GM15510 (cell line): Measurements from ENCODE around the gene STPG4.

Experiments used
- POLR2A ChIP-seq: IDR thresholded peaks from 3 replicates; pipeline ENCODE4 v1.6.1; 2011; ENCODE audit warnings: borderline replicate concordance; ENCODE audit not compliant: insufficient read length; ENCODE audit errors: extremely low read depth

Gene STPG4

DNA sequence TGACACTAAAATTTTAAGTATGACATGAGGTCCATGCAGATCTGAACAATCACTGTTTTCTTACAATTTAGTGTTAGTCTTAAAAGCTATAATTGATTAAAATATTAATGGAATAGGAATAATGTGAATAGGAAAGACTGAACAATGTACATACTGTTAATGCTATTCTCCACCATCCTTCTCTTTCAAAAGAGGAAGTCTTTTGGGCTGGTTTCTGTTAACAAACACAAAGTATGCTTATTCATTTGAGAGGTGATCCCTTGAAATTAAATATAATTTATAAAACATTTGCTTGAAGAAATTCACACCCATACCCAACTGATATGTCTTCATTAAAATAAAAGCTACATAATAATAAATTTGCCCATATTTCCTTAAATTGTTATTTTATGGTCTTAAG, 2.3 kb downstream of the STPG4 start:
- no peak for TF ChIP-seq POLR2A

DNA sequence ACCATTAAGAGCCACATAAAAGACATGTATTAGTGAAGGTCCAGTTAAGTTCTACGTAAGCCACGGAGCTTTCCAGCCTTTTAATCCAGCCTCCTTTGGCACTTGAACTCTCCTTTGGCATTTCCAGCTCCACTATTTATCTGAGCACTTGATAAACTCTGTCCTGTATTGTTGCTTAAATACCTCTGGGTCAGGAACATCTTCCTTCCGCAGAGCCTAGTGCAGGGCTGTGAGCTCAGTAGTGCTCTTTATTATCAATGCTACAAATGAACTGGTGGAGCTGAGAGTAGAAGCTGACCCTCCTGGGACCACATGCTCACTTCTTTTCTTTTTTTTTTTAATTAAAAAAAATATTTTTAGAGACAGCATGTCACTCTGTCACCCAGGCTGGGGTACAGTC, 4.9 kb downstream of the STPG4 start:
- no peak for TF ChIP-seq POLR2A

DNA sequence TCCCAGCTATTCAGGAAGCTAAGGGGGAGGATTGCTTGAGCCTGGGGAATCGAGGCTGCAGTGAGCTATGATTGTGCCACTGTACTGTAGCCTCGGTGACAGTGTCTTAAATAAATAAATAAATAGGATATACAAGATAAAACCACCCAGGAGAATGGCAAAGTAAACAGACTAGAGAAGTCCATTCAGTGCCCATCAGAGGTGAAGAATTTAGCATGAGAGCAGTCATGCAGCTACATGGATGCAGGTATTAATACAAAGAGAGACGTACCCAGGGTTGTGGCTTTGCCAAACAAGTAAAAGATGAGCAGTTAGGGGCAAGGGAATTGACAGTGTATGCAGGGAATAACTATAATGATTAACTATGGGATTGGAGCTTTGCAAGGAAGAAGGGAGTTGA, 8.1 kb downstream of the STPG4 start:
- no peak for TF ChIP-seq POLR2A

DNA sequence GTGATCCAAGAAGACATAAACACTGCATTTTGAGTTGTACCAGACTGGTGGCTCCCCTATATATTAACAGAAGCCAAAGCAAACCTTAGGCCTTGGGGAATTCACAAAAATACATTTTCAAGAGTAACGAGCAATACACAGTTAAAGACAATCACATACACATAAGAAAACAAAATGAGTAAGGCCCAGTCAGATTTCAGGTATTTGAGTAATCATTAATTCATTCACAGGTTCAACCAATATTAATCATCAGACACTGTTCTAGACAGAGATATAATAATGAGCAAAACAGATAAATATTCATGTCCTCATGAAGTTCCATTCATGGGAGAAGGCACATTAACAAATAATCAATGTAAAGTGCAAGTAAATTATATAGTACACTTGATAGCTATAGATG, 9.6 kb downstream of the STPG4 start:
- TF ChIP-seq POLR2A: no peak

DNA sequence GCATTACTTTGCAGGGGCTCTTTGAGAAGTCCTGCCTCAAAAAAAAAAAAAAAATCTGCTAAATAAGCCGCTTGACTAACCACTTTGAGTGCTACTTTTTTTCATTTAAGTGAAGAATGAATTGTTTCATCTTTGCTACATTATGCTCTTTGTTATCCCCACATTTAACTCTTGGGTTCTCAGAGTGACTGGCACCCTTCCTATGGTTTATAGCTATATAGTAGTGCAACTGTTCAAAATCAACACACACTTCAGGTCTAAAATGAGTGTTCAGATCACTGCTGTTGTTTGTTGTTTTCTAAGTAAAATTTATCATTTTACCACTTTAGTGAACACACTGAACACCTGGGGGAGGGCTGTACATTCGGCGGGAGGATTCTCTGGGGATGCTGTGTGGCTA, 13.6 kb downstream of the STPG4 start:
- no peak for TF ChIP-seq POLR2A

DNA sequence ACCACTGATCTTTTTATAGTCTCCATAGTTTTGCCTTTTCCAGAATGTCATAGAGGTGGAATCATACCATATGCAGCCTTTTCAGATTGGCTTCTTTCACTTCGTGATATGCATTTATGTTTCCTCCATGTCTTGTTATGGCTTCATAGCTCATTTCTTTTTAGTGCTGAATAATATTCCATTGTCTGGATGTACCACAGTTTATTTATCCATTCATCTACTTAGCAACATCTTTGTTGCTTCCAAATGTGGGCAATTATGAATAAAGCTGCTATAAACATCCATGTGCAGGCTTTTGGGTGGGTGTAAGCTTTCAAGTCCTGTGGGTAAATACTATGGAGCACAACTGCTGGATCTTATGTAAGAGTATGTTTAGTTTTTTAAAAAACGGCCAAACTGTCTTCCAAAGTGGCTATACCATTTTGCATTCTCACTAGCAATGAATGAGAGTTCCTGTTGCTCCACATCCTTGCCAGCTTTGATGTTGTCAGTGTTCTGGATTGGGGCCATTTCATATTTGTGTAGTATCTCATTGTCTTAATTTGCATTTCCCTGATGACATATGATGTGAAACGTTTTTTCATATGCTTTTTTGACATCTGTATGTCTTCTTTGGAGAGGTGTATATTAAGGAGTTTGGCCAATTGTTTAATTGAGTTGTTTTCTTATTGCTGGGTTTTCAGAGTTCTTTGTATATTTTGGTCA, 20.6 kb downstream of the STPG4 start:
- TF ChIP-seq POLR2A: no peak

DNA sequence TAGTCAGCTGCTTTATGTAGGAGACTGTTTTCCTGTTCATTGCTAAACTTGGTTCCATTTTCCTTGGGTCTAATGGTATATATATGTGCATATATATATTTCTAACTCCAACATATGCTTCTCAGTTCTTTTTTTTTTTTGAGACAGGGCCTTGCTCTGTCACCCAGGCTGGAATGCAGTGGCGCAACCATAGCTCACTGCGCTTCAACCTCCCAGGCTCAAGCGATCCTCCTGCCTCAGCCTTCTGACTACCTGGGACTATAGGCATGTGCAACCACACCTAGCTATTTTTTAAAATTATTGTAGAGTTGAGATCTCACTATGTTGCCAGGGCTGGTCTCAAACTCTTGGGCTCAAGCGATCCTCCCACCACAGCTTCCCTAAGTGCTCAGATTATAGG, 22.1 kb downstream of the STPG4 start:
- no peak for TF ChIP-seq POLR2A

DNA sequence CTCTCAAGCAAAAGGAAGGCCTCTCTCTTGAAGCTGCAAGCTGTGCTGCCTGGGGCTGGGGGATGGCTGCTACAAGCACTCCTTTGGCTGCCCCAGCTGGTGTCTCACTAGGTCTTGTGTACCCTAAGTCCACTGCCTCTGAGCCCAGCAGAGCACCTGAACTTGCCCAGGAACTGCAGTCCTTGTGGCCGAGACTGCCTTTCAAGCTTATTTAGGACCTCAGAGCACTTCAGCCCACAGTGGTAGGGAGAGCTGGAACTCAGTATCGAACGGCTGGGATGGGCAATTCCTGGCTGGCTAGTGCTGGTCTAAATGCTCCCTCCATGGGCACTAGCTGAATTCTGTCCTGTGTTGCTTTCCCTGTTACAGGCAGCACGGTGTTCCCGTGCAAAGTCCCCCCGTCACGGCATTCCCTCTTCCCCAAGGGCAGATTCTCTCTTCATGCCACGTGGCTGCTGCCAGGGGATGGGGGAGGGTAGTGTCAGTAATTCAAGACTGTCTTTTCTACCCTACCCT, 25.9 kb downstream of the STPG4 start:
- TF ChIP-seq POLR2A: no peak

DNA sequence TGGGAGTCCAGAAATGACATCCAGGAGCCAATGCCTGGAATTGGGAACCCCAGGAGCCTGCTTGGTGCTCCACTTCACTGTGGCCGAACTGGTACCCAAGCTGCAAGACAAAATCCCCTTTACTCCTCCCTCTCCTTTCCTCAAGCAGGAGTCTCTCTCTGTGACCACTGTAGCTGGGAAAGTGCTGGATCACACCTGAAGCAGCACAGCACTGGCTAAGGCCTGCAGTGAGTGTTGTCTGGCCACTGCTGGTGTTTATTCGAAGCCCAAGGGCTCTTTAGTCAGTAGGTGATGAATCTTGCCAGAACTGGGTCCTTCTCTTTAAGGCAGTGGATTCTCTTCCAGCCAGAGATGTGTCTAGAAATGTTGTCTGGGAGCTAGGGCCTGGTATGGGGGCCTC, 26.4 kb downstream of the STPG4 start:
- TF ChIP-seq POLR2A: no peak

DNA sequence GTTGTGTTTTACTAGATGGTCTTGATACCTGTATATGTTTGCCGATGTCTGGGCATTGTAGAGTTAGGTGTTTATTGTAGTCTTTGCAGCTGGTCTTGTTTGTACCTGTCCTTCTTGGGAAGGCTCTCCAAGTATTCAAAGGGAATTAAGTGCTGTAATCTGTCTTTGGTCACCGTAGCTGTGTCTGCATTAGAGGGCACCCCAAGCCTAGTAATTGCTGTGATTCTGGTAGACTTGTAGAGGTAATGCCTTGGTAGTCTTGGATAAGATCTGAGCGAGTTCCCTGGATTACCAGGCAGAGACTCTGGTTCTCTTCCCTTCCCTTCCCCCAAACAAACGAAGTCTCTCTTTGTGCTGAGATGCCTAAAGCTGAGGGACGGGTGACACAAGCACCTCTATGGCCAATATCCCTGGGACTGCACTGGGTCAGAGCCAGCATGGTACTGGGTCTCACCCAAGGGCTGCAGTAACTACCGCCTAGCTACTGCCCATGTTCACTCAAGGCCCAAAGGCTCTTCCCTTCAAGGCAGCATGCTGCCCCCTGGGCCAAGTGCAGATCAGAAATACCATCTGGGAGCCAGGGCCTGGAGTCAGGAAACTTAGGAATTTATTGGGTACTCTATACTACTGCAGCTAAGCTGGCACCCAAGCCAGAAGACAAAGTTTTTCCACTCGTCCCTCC, 27.1 kb downstream of the STPG4 start:
- no peak for TF ChIP-seq POLR2A

DNA sequence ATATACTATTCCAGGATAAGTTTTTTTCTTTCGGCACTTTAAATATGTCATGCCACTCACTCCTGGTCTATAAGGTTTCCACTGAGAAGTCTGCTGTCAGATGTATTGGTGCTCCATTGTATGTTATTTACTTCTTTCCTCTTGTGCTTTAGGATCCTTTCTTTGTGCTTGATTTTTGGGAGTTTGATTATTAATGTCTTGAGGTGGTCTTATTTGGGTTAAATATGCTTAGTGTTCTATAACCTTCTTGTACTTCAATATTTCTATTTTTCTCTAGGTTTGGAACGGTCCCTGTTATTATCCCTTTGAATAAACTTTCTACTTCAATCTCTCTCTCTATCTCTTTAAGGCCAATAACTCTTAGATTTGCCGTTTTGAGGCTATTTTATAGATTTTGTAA, 28.3 kb downstream of the STPG4 start:
- TF ChIP-seq POLR2A: no peak

DNA sequence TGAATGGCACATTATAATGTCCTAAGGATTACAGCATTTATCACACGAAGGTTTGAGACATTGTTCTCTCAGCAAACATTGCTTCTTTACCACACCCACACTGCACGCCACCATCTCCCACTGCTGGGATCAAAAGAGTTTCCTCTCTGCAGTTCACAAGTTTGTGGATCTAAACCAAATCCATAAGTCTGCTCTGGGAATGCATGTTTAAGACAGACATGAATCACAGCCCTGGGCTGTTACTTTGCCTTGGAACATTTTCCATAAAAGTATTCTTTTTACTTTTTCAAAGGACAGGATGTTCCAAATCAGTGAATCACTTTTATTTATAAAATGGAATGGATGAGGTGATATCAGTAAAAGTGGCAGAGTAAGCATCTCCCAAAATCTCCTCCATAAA, 36.1 kb downstream of the STPG4 start:
- TF ChIP-seq POLR2A: no peak

DNA sequence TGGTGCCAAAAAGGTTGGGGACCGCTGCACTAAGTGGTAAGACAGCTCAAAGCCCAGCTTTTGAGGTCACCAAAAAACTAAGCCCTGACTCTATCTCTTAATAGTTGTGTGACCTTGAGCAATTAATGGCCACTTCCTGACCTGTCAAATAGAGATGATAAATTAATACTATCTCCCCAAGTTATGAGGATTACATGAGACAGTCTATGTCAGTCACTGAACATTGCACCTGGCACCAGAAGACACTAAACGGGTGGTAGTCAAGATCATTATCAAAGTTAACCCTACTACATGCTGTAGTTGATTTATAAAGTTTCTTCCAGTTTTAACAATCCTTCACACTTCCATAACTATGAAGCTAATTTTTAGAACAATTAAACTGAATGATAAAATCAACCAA, 36.5 kb downstream of the STPG4 start:
- TF ChIP-seq POLR2A: no peak

DNA sequence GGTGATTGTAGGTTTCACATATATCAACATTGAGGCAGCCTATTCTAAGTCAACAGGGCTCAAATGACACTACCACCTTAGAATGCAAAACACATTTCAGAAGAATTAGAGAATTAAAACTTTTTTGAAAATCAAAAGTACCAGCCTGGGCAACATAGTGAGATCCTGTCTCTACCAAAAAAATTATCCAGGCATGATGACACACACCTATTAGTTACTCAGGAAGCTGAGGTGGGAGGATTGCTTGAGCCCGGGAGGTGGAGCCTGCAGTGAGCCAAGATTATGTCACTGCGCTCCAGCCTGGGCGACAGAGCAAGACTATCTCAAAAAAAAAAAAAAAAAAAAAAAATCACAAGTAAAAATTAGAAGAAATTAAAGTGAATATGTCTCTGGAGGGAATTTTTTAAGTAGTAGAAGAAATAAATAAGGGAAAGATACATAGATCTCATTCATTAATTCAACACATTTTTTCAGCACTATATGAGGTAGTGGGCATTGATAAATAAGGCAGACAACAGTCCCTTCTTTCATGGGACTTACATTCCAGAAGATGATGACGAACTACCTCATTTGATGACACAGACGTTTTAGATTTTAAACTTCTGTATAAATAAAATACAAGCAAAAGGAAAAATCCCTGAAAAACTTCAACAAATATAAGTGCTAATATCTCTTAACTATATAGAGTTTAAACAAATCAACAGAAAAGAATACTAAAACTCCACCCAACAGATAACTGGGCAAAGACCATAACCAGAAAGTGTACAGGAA, 42.3 kb downstream of the STPG4 start:
- TF ChIP-seq POLR2A: no peak

DNA sequence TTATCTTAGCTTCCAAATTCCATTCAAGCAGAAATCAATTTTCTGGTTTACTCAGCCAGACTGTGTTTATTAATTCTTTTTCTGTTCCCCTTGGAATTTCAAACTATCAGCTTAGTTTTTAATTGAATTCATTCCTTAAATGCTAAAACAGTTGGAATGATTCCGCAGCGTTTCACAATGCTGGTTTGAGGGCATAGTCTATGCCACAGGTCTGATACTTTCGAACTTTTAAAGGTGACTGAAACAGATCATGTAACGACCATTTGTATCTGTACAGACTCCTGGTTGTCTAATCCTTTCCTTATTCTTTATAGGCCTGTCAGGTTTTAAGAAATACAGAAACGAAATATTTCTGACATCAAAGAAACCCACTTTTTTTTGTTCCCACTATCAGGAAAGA, 45.4 kb downstream of the STPG4 start:
- no peak for TF ChIP-seq POLR2A
